CD4-positive, alpha-beta memory T cell (primary cell): ENCODE measurements around the gene SLC39A8. TPM values are rescaled to one million over a fixed set of nuclear protein-coding genes. Genes with fewer than 3 reads are reported as not detected.

ENCODE experiments used
- CTCF ChIA-PET: fragments of 350-600 bp; sonication (Branson Sonifier 250); formaldehyde crosslinking; loops from one replicate; lab custom pipeline; 2021; ENCODE audit warnings: inconsistent platforms; ENCODE audit not compliant: partially characterized antibody; lab: Charles Lee
- POLR2A ChIA-PET: fragments of 350-600 bp; sonication (Branson Sonifier 250); formaldehyde crosslinking; loops from one replicate; lab custom pipeline; 2021; ENCODE audit not compliant: partially characterized antibody; lab: Charles Lee
- DNase-seq, 5 donors: peaks; one replicate each; pipeline versions ENCODE4 v3.0.0 to v3.0.0-alpha.2; 2020 to 2022; ENCODE audit warnings: mixed read lengths in 1 of 5
- H3K27ac ChIP-seq: one replicate; pipeline ENCODE4 v1.7.0; 2013; ENCODE audit warnings: low read depth, low read length
- H3K27me3 ChIP-seq: 2 replicates; pipeline ENCODE4 v1.7.0; 2013; ENCODE audit warnings: mild to moderate bottlenecking, low read length, moderate library complexity; ENCODE audit not compliant: insufficient read depth
- H3K36me3 ChIP-seq: 2 replicates; pipeline ENCODE4 v1.7.0; 2013; ENCODE audit warnings: mild to moderate bottlenecking, low read length, moderate library complexity; ENCODE audit not compliant: insufficient read depth
- H3K4me1 ChIP-seq: 2 replicates; pipeline ENCODE4 v1.7.0; 2013; ENCODE audit warnings: mild to moderate bottlenecking, low read length, moderate library complexity; ENCODE audit not compliant: insufficient read depth
- H3K4me3 ChIP-seq, 2 donors: one replicate each; pipeline ENCODE4 v1.7.0; 2013; ENCODE audit warnings: low read length in 2 of 2, mild to moderate bottlenecking in 1 of 2
- H3K9me3 ChIP-seq, 2 donors: one replicate each; pipeline ENCODE4 v1.7.0; 2013; ENCODE audit warnings: low read length in 2 of 2, control low read depth in 1 of 2; ENCODE audit not compliant: control insufficient read depth in 1 of 2
- H3K27ac Mint-ChIP-seq, 7 donors: one replicate each; pipeline ENCODE4 v1.8.0; 2020 to 2021; ENCODE audit warnings: mixed read lengths in 7 of 7, mild to moderate bottlenecking in 6 of 7, inconsistent platforms in 3 of 7, moderate library complexity in 3 of 7
- H3K27me3 Mint-ChIP-seq, 2 donors: one replicate each; pipeline ENCODE4 v1.8.0; 2020 to 2021; ENCODE audit warnings: mixed read lengths in 2 of 2
- H3K36me3 Mint-ChIP-seq, 2 donors: one replicate each; pipeline ENCODE4 v1.8.0; 2020 to 2021; ENCODE audit warnings: mixed read lengths in 2 of 2, inconsistent platforms in 1 of 2, mild to moderate bottlenecking in 1 of 2
- H3K4me1 Mint-ChIP-seq, 4 donors: one replicate each; pipeline ENCODE4 v1.8.0; 2020 to 2021; ENCODE audit warnings: mixed read lengths in 4 of 4, mild to moderate bottlenecking in 1 of 4
- H3K4me3 Mint-ChIP-seq, 8 donors: one replicate each; pipeline ENCODE4 v1.8.0; 2020 to 2021; ENCODE audit warnings: mixed read lengths in 8 of 8, mild to moderate bottlenecking in 7 of 8, moderate library complexity in 6 of 8, inconsistent platforms in 3 of 8
- H3K9me3 Mint-ChIP-seq, 8 donors: one replicate each; pipeline ENCODE4 v1.8.0; 2020 to 2021; ENCODE audit warnings: mixed read lengths in 8 of 8, mild to moderate bottlenecking in 5 of 8, inconsistent platforms in 3 of 8, moderate library complexity in 1 of 8
- intact Hi-C: fragments of 100-400 bp; cut with micrococcal nuclease; formaldehyde crosslinking; loops from one replicate; pipeline ENCODE4 v1.15.1; 2023
- polyA plus RNA-seq, 2 donors: library from polyadenylated mRNA; unstranded; fragments of 300-500 nt; fragmentation: Illumina TruSeq; gene quantifications; one replicate each; pipeline ENCODE4 v1.2.3, GENCODE V29; 2021
- total RNA-seq, 2 experiments: library from RNA; stranded (reverse); gene quantifications; one replicate each; pipeline ENCODE4 v1.2.3, GENCODE V29; 2021

The SLC39A8 gene
- total and polyA plus RNA-seq, 4 experiments from 2014 or later, result 24.6 to 112 (median 39.1) TPM

DNA sequence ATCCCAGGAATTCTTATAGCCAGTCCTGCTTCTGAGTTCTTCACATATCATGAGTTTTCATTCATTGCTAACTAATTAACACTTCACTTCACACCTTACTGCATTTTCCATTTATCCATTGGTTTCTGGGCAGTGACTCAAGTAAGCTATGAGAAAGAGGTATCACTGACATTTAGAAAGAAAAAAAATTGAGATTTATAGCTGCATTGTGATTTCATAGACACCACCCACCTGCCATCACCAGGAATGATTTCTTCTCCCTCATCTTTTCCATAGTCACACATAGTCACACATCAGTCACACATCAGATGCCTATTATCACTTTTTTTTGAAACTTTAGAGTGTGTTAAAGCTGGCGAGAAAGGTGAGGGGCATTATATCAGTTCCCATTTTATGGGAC is 121.8 kb downstream of the SLC39A8 start:
- POLR2A ChIA-PET, result no interaction called here
- Mint-ChIP-seq H3K27ac (no peak overlapping the region), H3K4me3 (no peak overlapping the region), H3K9me3 (peaks cover 0 to 14% (median 5%) of the 10 kb centered on the region in 8 donors), H3K27me3 (peaks cover 0 to 6% of the 10 kb centered on the region in 2 donors), H3K36me3 (no peaks in the 10 kb centered on the region), H3K4me1 (no peaks in the 10 kb centered on the region)
- CTCF ChIA-PET, result no interaction called here
- Histone ChIP-seq H3K4me1 (no peaks in the 10 kb centered on the region), H3K4me3 (no peak overlapping the region), H3K36me3 (no peaks in the 10 kb centered on the region), H3K27me3 (no peaks in the 10 kb centered on the region), H3K9me3 (no peaks in the 10 kb centered on the region), H3K27ac (no peak overlapping the region)
- intact Hi-C loops, result no loop called here
- DNase-seq, result no peak

DNA sequence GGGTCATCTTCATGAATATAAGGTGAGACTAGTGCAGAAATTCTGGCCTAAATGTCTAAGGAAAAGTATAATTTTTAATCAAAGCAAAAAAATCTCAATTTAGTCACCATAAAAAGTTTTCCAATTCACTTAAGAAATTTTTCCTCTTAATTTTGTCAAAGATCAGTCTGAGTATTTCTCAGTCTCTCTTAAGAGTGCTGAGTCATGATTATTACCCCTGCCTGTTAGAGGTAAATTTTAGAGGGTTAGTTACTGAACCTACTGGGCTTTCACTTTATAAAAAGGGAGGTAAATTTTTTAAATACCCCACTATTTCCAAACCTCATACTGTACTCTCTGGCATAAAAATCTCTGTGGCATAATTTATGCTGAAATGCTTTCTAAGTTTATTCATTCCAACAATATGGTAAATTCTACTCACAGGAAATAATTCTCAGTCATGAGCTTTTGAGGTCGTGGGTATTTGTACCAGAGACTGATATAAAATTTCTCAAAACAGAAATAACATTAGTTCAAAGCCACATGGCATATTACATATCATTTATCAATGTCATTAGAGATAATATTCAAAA is 122.4 kb downstream of the SLC39A8 start:
- no peak overlapping the region for H3K27ac Mint-ChIP-seq
- H3K27me3 Mint-ChIP-seq, result peaks cover 0 to 6% of the 10 kb centered on the region in 2 donors
- POLR2A ChIA-PET, result no interaction called here
- Histone ChIP-seq H3K4me1 (no peaks in the 10 kb centered on the region), H3K4me3 (no peak overlapping the region), H3K9me3 (no peaks in the 10 kb centered on the region), H3K27ac (no peak overlapping the region), H3K36me3 (no peaks in the 10 kb centered on the region), H3K27me3 (no peaks in the 10 kb centered on the region)
- CTCF ChIA-PET, result no interaction called here
- no peak for DNase-seq
- intact Hi-C loops, result no loop called here
- peaks cover 0 to 14% (median 5%) of the 10 kb centered on the region in 8 donors for H3K9me3 Mint-ChIP-seq
- H3K4me3 Mint-ChIP-seq, result no peak overlapping the region
- no peaks in the 10 kb centered on the region for H3K4me1 Mint-ChIP-seq
- H3K36me3 Mint-ChIP-seq, result no peaks in the 10 kb centered on the region

DNA sequence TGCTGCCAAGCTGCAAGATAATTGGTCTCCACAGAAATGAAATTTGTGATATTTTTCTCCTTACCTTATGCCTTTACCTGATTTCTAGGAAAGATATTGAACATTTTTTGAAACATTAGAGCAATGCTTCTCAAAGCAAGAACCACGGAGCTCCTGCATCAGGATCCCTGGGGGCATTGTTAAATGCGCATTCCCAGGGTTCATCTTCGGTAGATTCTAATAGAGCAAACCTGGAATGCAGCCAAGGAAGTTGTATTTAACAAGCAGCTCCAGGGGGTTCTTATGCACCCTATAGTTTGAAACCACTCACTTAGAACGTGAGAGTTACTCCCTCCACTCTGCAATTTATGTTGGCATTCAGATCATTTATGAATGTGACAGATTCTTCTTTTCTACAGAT is 126.2 kb downstream of the SLC39A8 start:
- Histone ChIP-seq H3K36me3 (no peaks in the 10 kb centered on the region), H3K27me3 (no peaks in the 10 kb centered on the region), H3K4me3 (no peak overlapping the region), H3K4me1 (no peaks in the 10 kb centered on the region), H3K27ac (no peak overlapping the region), H3K9me3 (no peaks in the 10 kb centered on the region)
- DNase-seq, result no peak
- Mint-ChIP-seq H3K4me1 (no peaks in the 10 kb centered on the region), H3K9me3 (peaks cover 0 to 4% (median 0%) of the 10 kb centered on the region in 8 donors), H3K27me3 (peaks cover 12 to 14% of the 10 kb centered on the region in 2 donors), H3K36me3 (no peaks in the 10 kb centered on the region), H3K4me3 (no peak overlapping the region), H3K27ac (no peak overlapping the region)
- CTCF ChIA-PET, result no interaction called here
- POLR2A ChIA-PET, result no interaction called here
- intact Hi-C loops, result no loop called here

DNA sequence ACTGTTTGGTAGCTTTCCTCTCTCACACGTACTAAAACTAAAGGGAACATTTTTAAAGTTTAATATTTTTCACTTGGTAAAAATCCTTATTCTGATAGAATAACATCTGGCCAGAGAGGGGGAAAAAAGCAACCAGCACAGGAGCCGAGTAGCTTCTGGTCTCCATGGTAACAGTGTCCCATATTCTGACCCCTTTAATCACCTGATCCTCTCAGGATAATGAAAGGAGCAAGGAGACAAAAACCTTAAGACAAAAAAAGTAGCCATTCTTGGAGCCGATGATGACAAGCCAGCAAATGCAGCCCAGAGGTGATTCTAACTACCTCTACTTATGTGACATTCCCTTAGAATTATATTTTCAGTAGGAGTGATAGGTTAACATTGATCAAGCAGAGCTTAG is 126.6 kb downstream of the SLC39A8 start:
- H3K4me3 ChIP-seq, result no peak overlapping the region
- intact Hi-C loops, result no loop called here
- no peak for DNase-seq
- Mint-ChIP-seq H3K9me3 (peaks cover 0 to 4% (median 0%) of the 10 kb centered on the region in 8 donors), H3K36me3 (no peaks in the 10 kb centered on the region), H3K4me1 (no peaks in the 10 kb centered on the region), H3K4me3 (no peak overlapping the region), H3K27me3 (peaks cover 12 to 14% of the 10 kb centered on the region in 2 donors), H3K27ac (no peak overlapping the region)
- H3K36me3 ChIP-seq, result no peaks in the 10 kb centered on the region
- no peaks in the 10 kb centered on the region for H3K9me3 ChIP-seq
- no peaks in the 10 kb centered on the region for H3K27me3 ChIP-seq
- ChIA-PET POLR2A (no interaction called here), CTCF (no interaction called here)
- H3K27ac ChIP-seq, result no peak overlapping the region
- no peaks in the 10 kb centered on the region for H3K4me1 ChIP-seq

DNA sequence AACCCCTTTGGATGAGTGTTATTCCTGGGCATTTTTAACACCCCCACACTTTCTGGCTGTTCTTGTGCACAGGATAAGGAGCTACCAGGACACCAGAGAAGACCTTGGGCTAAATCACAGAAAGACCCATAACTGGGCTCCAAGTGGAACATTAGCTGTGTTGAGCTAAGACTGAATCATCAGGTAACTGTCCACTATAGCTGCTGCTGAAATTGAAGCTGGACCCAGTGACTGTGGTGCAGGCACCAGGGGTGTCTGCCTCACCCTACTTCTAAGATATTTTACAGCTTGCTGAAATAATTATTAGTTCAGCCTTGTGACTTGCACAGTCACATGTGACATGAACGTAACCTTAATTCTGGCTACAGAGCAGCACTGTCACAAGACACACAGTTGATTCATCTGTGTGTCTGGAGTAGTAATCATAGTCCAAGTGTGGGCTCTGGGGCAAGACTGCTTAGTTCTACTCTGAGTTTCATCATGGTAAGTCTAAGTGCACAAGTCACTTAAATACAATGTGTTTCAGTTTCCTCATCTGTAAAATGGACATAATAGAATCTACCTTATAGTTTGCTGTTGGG is 127.4 kb downstream of the SLC39A8 start:
- no peak overlapping the region for H3K4me3 Mint-ChIP-seq
- H3K36me3 Mint-ChIP-seq, result no peaks in the 10 kb centered on the region
- intact Hi-C loops, result no loop called here
- no peaks in the 10 kb centered on the region for H3K4me1 ChIP-seq
- H3K27me3 Mint-ChIP-seq, result peaks cover 12 to 14% of the 10 kb centered on the region in 2 donors
- CTCF ChIA-PET, result no interaction called here
- H3K27ac ChIP-seq, result no peak overlapping the region
- H3K4me1 Mint-ChIP-seq, result no peaks in the 10 kb centered on the region
- no peaks in the 10 kb centered on the region for H3K27me3 ChIP-seq
- POLR2A ChIA-PET, result no interaction called here
- H3K27ac Mint-ChIP-seq, result no peak overlapping the region
- H3K36me3 ChIP-seq, result no peaks in the 10 kb centered on the region
- H3K9me3 ChIP-seq, result no peaks in the 10 kb centered on the region
- DNase-seq, result no peak
- no peak overlapping the region for H3K4me3 ChIP-seq
- peaks cover 0 to 4% (median 0%) of the 10 kb centered on the region in 8 donors for H3K9me3 Mint-ChIP-seq

DNA sequence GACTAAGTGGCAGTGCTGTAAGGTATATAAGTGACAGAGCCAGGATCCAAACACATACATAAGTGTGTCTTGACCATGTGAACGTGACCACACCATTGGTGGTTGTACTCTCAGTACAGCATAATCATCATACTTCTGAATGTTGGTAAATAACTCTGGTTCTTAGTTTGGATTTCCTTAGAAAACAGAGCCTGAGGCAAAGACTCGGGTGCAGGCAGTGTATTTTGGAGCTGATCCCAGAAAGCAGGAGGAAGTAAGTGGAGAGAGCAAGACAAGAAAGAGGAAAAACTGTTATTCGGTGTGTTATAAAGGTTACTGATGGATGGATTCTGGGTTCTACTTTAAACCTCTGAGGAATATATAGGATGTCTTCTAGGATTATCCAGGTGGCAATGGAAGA is 127.9 kb downstream of the SLC39A8 start:
- Histone ChIP-seq H3K27ac (no peak overlapping the region), H3K4me3 (no peak overlapping the region), H3K9me3 (no peaks in the 10 kb centered on the region), H3K27me3 (no peaks in the 10 kb centered on the region), H3K4me1 (no peaks in the 10 kb centered on the region), H3K36me3 (no peaks in the 10 kb centered on the region)
- intact Hi-C loops, result no loop called here
- Mint-ChIP-seq H3K36me3 (no peaks in the 10 kb centered on the region), H3K27ac (no peak overlapping the region), H3K4me1 (no peaks in the 10 kb centered on the region), H3K4me3 (no peak overlapping the region), H3K9me3 (peaks cover 0 to 4% (median 0%) of the 10 kb centered on the region in 8 donors), H3K27me3 (peaks cover 12 to 14% of the 10 kb centered on the region in 2 donors)
- DNase-seq, result no peak
- POLR2A ChIA-PET, result no interaction called here
- CTCF ChIA-PET, result no interaction called here

DNA sequence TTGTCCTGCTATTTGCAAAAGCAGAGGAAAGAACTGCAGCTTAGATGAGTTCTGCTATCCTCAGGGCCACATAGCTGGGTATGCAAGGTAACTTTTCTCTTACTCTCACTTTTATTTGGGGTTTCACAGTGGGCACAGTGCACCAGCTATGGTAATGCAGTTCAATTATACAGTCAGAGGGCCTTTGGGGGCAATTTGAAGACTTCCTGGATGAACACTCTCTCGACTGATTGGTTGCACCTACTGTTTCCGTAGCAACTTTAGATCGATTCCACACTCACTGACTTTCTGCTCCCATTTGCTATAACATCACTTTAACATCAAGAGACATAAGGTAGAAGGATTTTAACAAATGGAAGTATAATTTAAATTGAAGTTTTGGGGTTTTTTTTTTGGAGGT is 128.6 kb downstream of the SLC39A8 start:
- no peaks in the 10 kb centered on the region for H3K36me3 Mint-ChIP-seq
- no peak overlapping the region for H3K4me3 Mint-ChIP-seq
- POLR2A ChIA-PET, result no interaction called here
- intact Hi-C loops, result no loop called here
- DNase-seq, result no peak
- H3K27me3 Mint-ChIP-seq, result peaks cover 12 to 14% of the 10 kb centered on the region in 2 donors
- no peaks in the 10 kb centered on the region for H3K27me3 ChIP-seq
- H3K27ac ChIP-seq, result no peak overlapping the region
- no peak overlapping the region for H3K4me3 ChIP-seq
- no peaks in the 10 kb centered on the region for H3K4me1 Mint-ChIP-seq
- H3K27ac Mint-ChIP-seq, result no peak overlapping the region
- H3K4me1 ChIP-seq, result no peaks in the 10 kb centered on the region
- no peaks in the 10 kb centered on the region for H3K9me3 ChIP-seq
- no peaks in the 10 kb centered on the region for H3K36me3 ChIP-seq
- H3K9me3 Mint-ChIP-seq, result peaks cover 0 to 4% (median under 1%) of the 10 kb centered on the region in 8 donors
- CTCF ChIA-PET, result interaction anchor here (0.5 kb wide), 1 partner anchor 791 kb away, joined by 4 read pairs; no protein-coding TSS in a partner anchor
